Measurements from ENCODE around the gene SH3BGRL3. TPM values are rescaled to one million over a fixed set of nuclear protein-coding genes. Genes with fewer than 3 reads are reported as not detected.

Gene SH3BGRL3
- total and polyA plus RNA-seq, 3 donors from 2014 or later: 24.4 to 76.6 (median 25.4) TPM

GRCh38 chr1:26288311-26288941 is 8.5 kb downstream of the SH3BGRL3 start:
- no peak overlapping the region for H3K4me3 ChIP-seq
- intact Hi-C loops (cut with DNase I; ENCODE audit: low total_unique reads): no loop called here

GRCh38 chr1:26289158-26290059 is 9.5 kb downstream of the SH3BGRL3 start:
- Histone ChIP-seq H3K27ac (no peak overlapping the region), H3K4me3 (no peak overlapping the region), H3K4me1 (no peaks in the 10 kb centered on the region), H3K9me3 (no peaks in the 10 kb centered on the region), H3K36me3 (ENCODE audit: low read depth, missing control alignments) (no peaks in the 10 kb centered on the region), H3K27me3 (no peaks in the 10 kb centered on the region)
- intact Hi-C loops (cut with DNase I; ENCODE audit: low total_unique reads): no loop called here
- DNase-seq: no peak
- TF ChIP-seq CTCF (IDR thresholded peaks at IDR 0.05): no peak
- no peak for TF ChIP-seq POLR2A (IDR thresholded peaks at IDR 0.05)
- WGBS, 2 donors: 65 to 90% methylated on average over 5 to 21 of the region's 21 CpGs

More at GRCh38 chr1:26288311-26288941, 8.5 kb downstream of the SH3BGRL3 start:
- no peaks in the 10 kb centered on the region for H3K4me1 ChIP-seq
- no peak overlapping the region for H3K27ac ChIP-seq
- no peak for DNase-seq
- no peak for TF ChIP-seq CTCF (IDR thresholded peaks at IDR 0.05)
- TF ChIP-seq POLR2A (IDR thresholded peaks at IDR 0.05): no peak
- WGBS, 2 donors: 72 to 78% methylated on average over 4 to 5 of the region's 5 CpGs
- H3K36me3 ChIP-seq (ENCODE audit: low read depth, missing control alignments): no peaks in the 10 kb centered on the region
- no peaks in the 10 kb centered on the region for H3K9me3 ChIP-seq
- H3K27me3 ChIP-seq: no peaks in the 10 kb centered on the region

GRCh38 chr1:26290122-26290881 is 10.4 kb downstream of the SH3BGRL3 start:
- no peak overlapping the region for H3K4me3 ChIP-seq
- no peaks in the 10 kb centered on the region for H3K27me3 ChIP-seq
- WGBS, 2 donors: 79 to 86% methylated on average over 7 to 11 of the region's 11 CpGs
- TF ChIP-seq CTCF (IDR thresholded peaks at IDR 0.05) (no peak), POLR2A (IDR thresholded peaks at IDR 0.05) (no peak)
- H3K36me3 ChIP-seq (ENCODE audit: low read depth, missing control alignments): no peaks in the 10 kb centered on the region
- DNase-seq: no peak
- intact Hi-C loops (cut with DNase I; ENCODE audit: low total_unique reads): no loop called here
- no peaks in the 10 kb centered on the region for H3K9me3 ChIP-seq
- no peaks in the 10 kb centered on the region for H3K4me1 ChIP-seq
- H3K27ac ChIP-seq: no peak overlapping the region

- no peak overlapping the region for H3K4me3 ChIP-seq
- no peak for DNase-seq
- intact Hi-C loops (cut with DNase I; ENCODE audit: low total_unique reads): no loop called here
- no peaks in the 10 kb centered on the region for H3K9me3 ChIP-seq
- TF ChIP-seq POLR2A (IDR thresholded peaks at IDR 0.05) (no peak), CTCF (IDR thresholded peaks at IDR 0.05) (no peak)
- no peaks in the 10 kb centered on the region for H3K4me1 ChIP-seq
- 83 to 93% methylated on average over 5 to 11 of the region's 11 CpGs for WGBS, 2 donors
- H3K36me3 ChIP-seq (ENCODE audit: low read depth, missing control alignments): no peaks in the 10 kb centered on the region
- no peaks in the 10 kb centered on the region for H3K27me3 ChIP-seq
- no peak overlapping the region for H3K27ac ChIP-seq
Observed at GRCh38 chr1:26290882-26291261, 11.0 kb downstream of the SH3BGRL3 start.
